GM12874 (cell line): ENCODE data around the gene SIGLEC1.

Experiments used
- TF ChIP-seq, protein P1 (sequence below): IDR thresholded peaks from 2 replicates; pipeline ENCODE4 v1.5.1; 2011; ENCODE audit warnings: low read depth, mild to moderate bottlenecking, control low read depth, low read length, moderate library complexity; ENCODE audit not compliant: insufficient read depth

The SIGLEC1 gene

DNA sequence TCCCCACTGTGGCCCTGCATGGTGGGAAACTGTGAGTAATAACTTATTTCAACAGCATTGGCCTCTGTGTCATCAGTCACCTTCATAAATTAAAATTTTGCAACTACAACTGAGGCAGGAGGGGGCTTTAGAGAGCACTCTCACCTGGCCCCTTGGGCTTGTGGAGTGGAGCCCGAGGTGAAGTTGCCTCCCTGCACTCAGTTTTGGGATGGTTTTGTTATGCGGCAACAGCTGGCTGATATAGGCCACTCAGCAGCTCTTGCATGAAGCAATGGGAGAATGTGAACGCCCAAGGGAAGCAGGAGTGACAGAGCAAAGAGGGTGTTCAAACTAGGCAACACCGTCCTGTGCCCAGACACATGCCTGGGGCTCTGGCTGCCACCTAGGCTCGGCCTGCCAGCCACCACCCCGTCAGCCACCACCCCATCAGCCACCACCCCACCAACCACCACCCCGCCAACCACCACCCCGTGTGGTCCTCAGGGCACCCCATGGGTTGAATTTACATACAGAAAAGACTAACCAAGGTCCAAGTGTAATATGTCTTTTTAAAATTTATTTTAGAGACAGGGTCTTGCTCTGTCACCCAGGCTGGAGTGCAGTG, 44.9 kb downstream of the SIGLEC1 start:
- TF ChIP-seq, protein P1, sequence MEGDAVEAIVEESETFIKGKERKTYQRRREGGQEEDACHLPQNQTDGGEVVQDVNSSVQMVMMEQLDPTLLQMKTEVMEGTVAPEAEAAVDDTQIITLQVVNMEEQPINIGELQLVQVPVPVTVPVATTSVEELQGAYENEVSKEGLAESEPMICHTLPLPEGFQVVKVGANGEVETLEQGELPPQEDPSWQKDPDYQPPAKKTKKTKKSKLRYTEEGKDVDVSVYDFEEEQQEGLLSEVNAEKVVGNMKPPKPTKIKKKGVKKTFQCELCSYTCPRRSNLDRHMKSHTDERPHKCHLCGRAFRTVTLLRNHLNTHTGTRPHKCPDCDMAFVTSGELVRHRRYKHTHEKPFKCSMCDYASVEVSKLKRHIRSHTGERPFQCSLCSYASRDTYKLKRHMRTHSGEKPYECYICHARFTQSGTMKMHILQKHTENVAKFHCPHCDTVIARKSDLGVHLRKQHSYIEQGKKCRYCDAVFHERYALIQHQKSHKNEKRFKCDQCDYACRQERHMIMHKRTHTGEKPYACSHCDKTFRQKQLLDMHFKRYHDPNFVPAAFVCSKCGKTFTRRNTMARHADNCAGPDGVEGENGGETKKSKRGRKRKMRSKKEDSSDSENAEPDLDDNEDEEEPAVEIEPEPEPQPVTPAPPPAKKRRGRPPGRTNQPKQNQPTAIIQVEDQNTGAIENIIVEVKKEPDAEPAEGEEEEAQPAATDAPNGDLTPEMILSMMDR = no peak

DNA sequence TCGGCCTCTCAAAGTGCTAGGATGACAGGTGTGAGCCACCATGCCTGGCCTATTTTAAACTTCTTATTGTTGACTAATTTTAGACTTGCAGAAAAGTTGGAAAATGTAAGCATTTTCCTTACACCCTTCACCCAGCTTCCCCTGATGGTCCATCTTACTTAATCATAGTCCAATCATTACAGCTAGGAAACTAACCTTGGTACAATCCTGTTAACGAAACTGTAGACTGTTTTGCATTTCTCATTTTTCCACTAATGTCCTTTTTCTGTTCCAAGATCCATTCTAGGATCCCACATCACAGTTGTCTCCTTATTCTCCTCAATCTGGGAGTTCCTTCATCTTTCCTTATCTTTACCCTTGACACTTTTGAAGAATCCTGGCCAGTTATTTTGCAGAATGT, 48.5 kb downstream of the SIGLEC1 start:
- TF ChIP-seq, protein P1 = no peak

DNA sequence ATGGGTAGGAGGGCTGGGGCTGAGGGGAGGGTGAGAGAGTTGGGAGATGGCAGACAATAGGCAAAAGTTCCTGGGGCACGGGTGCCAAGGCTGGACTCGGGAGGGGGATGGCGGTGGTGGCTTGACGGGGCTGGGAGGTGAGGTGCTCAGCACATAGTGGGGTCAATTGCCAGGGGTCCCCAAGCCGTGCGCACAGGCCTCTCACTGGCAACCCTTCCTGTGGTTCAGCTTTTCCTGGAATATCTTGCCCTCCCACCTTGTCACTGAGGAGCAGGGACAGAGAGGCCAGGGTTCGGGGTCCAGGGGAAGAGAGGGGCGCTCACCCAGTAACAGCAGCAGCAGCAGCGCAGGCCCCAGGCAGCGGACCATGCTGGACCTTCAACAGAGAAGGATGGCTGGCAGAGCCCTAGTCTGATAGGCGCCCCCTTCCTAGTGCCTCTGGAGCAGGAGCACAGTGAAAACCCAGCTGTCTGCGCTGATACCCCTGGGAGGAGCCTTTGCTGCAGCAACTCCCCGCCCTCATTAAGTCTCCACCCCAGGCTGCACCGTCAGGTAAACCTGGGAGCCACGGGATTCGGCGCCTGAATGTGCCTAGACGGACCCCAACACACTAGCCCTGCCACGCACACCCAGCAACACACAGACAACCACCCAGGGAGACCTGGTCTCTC, 49.2 kb downstream of the SIGLEC1 start, which contains the start of gene GFRA4:
TSS of gene GFRA4 (minus strand) at position 369 of the 671 bp plus-strand sequence. CDS start at position 369, 0 bp downstream.
- TF ChIP-seq, protein P1 = no peak
